Brain microvascular endothelial cell (primary cell): ENCODE measurements around the gene BRD1.

ENCODE experiments used
- DNase-seq: peaks from one replicate; pipeline ENCODE4 v3.0.0-alpha.2; 2020
- H3K27ac ChIP-seq: fragments of 250-450 bp; sonication (Bioruptor Pico); 2 replicates; pipeline ENCODE4 v1.5.1; 2020; ENCODE audit warnings: mild to moderate bottlenecking, moderate library complexity
- H3K27me3 ChIP-seq: fragments of 250-450 bp; sonication (Bioruptor Pico); replicated peaks from 2 replicates; pipeline ENCODE4 v1.5.1; 2020; ENCODE audit warnings: mild to moderate bottlenecking
- H3K36me3 ChIP-seq: fragments of 250-450 bp; sonication (Bioruptor Pico); replicated peaks from 2 replicates; pipeline ENCODE4 v1.5.1; 2020; ENCODE audit warnings: mild to moderate bottlenecking
- H3K4me3 ChIP-seq: 2 replicates; pipeline ENCODE4 v1.5.1; 2011; ENCODE audit warnings: low read depth, mild to moderate bottlenecking, control low read depth, low read length, moderate library complexity
- CTCF ChIP-seq: IDR thresholded peaks from 2 replicates; pipeline ENCODE4 v1.5.1; 2011; ENCODE audit warnings: low read depth, mild to moderate bottlenecking, moderate library complexity, low read length, control low read depth, inconsistent platforms; ENCODE audit errors: missing control alignments
- in situ Hi-C: cut with HindIII; loops from 2 replicates; pipeline ENCODE4 v1.10.0; 2017; ENCODE audit warnings: low sequenced_read_pairs, low pct_ligation_motif_present

The BRD1 gene

GRCh38 chr22:49777569-49778249, 50.0 kb downstream of the BRD1 start:
- no peak for DNase-seq
- no peak for TF ChIP-seq CTCF
- Histone ChIP-seq H3K36me3 (peaks cover 35% of the 10 kb centered on the region), H3K27me3 (no peaks in the 10 kb centered on the region), H3K27ac (no peak overlapping the region), H3K4me3 (no peak overlapping the region)
- in situ Hi-C loops = no loop called here

GRCh38 chr22:49776891-49777290, 50.8 kb downstream of the BRD1 start:
- Histone ChIP-seq H3K27me3 (no peaks in the 10 kb centered on the region), H3K27ac (no peak overlapping the region), H3K4me3 (no peak overlapping the region), H3K36me3 (peaks cover 38% of the 10 kb centered on the region)
- TF ChIP-seq CTCF = no peak
- in situ Hi-C loops = no loop called here
- DNase-seq = no peak

- H3K27me3 ChIP-seq = no peaks in the 10 kb centered on the region
- no peak overlapping the region for H3K27ac ChIP-seq
- in situ Hi-C loops = no loop called here
- no peak for TF ChIP-seq CTCF
- DNase-seq = no peak
- H3K4me3 ChIP-seq = no peak overlapping the region
- H3K36me3 ChIP-seq = peaks cover 38% of the 10 kb centered on the region
These were observed 51.7 kb downstream of the BRD1 start for GRCh38 chr22:49775867-49776511.

GRCh38 chr22:49775191-49775866, 52.3 kb downstream of the BRD1 start:
- in situ Hi-C loops = no loop called here
- Histone ChIP-seq H3K4me3 (no peak overlapping the region), H3K27me3 (no peaks in the 10 kb centered on the region), H3K36me3 (peaks cover 38% of the 10 kb centered on the region), H3K27ac (no peak overlapping the region)
- DNase-seq = no peak
- no peak for TF ChIP-seq CTCF

GRCh38 chr22:49774499-49775151, 53.0 kb downstream of the BRD1 start:
- Histone ChIP-seq H3K27ac (no peak overlapping the region), H3K27me3 (no peaks in the 10 kb centered on the region), H3K4me3 (no peak overlapping the region), H3K36me3 (peaks cover 38% of the 10 kb centered on the region)
- DNase-seq = no peak
- no peak for TF ChIP-seq CTCF
- in situ Hi-C loops = no loop called here
